T-helper 22 cell (primary cell): ENCODE data around the gene NFKBIB.

Experiments
- DNase-seq: peaks from one replicate; pipeline ENCODE4 v3.0.0-alpha.2; 2020; ENCODE audit warnings: low read depth

The NFKBIB gene

GRCh38 chr19:38958301-38958700 lies 58.5 kb downstream of the NFKBIB start:
- DNase-seq = no peak
